OCI-LY3 (cell line): ENCODE data around the gene PIGL.

Source experiments
- H2AFZ ChIP-seq: fragments of 200-600, 300-600 bp; shearing (Covaris generic); 2 replicates; pipeline ENCODE4 v1.6.0; 2014; ENCODE audit warnings: antibody characterized with exemption, low read depth, low read length
- H3K27ac ChIP-seq: fragments of 200-600, 300-600 bp; sonication (generic); 2 replicates; pipeline ENCODE4 v1.5.1; 2014; ENCODE audit warnings: mild to moderate bottlenecking, low read length, moderate library complexity, mixed read lengths
- H3K27me3 ChIP-seq: fragments of 200-600, 300-600 bp; sonication (generic); 2 replicates; pipeline ENCODE4 v1.6.1; 2014; ENCODE audit warnings: low read depth, low read length, mixed read lengths
- H3K36me3 ChIP-seq: fragments of 200-600, 300-600 bp; sonication (generic); replicated peaks from 2 replicates; pipeline ENCODE3; 2014; ENCODE audit warnings: low read depth, low read length, mixed read lengths
- H3K4me1 ChIP-seq: fragments of 300-600, 200-600 bp; sonication (generic); 2 replicates; pipeline ENCODE4 v1.6.1; 2014; ENCODE audit warnings: low read length, mixed read lengths
- H3K4me2 ChIP-seq: fragments of 200-600, 300-600 bp; sonication (generic); 2 replicates; pipeline ENCODE4 v1.6.1; 2014; ENCODE audit warnings: low read length, mixed read lengths
- H3K4me3 ChIP-seq: fragments of 300-600, 200-600 bp; sonication (generic); 2 replicates; pipeline ENCODE4 v1.5.1; 2014; ENCODE audit warnings: antibody characterized with exemption, mild to moderate bottlenecking, low read length, moderate library complexity
- H3K79me2 ChIP-seq: fragments of 300-600, 200-600 bp; shearing (Covaris generic); 2 replicates; pipeline ENCODE4 v1.6.1; 2014; ENCODE audit warnings: mild to moderate bottlenecking, low read length, mixed read lengths
- H3K9ac ChIP-seq: fragments of 300-600, 200-600 bp; shearing (Covaris generic); 2 replicates; pipeline ENCODE4 v1.6.0; 2014; ENCODE audit warnings: mild to moderate bottlenecking, low read length, moderate library complexity
- H3K9me3 ChIP-seq: fragments of 200-600, 300-600 bp; shearing (Covaris generic); 2 replicates; pipeline ENCODE4 v1.6.1; 2014; ENCODE audit warnings: low read length, mixed read lengths; ENCODE audit not compliant: insufficient read depth
- H4K20me1 ChIP-seq: fragments of 200-600, 300-600 bp; sonication (generic); 2 replicates; pipeline ENCODE4 v1.6.1; 2016; ENCODE audit warnings: low read length, mixed read lengths; ENCODE audit not compliant: insufficient read depth
- EZH2phosphoT487 ChIP-seq: fragments of 200-600 bp; shearing (Covaris generic); IDR thresholded peaks from 2 replicates; pipeline ENCODE4 v1.6.1; 2018; ENCODE audit warnings: antibody characterized with exemption, mixed run types, low read depth
- TF ChIP-seq, protein P1 (sequence below): fragments of 200-600, 300-600 bp; sonication (generic); IDR thresholded peaks from 2 replicates; pipeline ENCODE4 v1.5.1; 2014; ENCODE audit warnings: antibody characterized with exemption, low read length, low read depth

Gene PIGL

DNA sequence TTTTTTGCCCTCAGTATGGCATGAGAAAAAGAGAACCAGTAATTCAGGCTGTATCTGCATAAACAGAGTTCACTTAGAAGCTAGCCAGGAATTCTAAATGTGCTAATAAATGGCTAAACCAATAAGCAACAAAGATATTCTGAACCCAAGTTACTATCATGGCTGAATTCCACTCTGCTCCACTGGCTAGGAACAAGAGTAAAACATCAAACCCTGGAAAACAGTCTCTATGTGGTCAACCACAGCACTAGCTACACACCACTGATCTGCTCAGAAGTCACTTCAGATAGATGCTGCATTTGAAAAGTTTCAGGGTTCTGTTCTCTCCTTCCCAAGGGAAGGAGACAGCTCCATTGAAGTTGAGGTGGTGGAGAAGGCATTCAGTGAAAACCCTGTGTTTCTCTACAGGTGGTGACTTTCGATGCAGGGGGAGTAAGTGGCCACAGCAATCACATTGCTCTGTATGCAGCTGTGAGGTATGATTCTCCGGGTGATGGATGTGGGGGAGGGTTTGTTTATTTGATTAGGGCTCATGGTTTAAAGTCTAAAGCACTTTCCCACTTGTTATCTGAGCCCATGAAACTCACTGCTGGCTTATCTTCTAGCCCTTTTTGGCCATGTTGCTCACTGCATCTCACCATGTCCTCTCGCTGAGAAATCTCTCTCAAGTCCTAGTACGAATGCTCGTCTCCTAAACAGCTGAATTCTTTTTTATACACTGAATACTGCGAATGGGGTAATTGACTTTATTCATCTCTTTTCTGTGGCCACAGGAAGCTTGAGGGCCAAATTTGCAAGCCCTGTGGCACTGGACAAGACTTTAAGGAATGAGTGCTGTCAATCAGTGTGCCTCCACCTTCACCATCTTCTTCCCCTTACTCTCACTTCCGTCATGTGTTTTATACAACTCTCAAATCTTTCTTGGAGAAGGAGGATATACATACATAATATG lies 96.4 kb downstream of the PIGL start:
- TF ChIP-seq, protein P1, sequence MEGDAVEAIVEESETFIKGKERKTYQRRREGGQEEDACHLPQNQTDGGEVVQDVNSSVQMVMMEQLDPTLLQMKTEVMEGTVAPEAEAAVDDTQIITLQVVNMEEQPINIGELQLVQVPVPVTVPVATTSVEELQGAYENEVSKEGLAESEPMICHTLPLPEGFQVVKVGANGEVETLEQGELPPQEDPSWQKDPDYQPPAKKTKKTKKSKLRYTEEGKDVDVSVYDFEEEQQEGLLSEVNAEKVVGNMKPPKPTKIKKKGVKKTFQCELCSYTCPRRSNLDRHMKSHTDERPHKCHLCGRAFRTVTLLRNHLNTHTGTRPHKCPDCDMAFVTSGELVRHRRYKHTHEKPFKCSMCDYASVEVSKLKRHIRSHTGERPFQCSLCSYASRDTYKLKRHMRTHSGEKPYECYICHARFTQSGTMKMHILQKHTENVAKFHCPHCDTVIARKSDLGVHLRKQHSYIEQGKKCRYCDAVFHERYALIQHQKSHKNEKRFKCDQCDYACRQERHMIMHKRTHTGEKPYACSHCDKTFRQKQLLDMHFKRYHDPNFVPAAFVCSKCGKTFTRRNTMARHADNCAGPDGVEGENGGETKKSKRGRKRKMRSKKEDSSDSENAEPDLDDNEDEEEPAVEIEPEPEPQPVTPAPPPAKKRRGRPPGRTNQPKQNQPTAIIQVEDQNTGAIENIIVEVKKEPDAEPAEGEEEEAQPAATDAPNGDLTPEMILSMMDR: no peak
- TF ChIP-seq EZH2phosphoT487: no peak
- no peaks in the 10 kb centered on the region for H3K27me3 ChIP-seq

DNA sequence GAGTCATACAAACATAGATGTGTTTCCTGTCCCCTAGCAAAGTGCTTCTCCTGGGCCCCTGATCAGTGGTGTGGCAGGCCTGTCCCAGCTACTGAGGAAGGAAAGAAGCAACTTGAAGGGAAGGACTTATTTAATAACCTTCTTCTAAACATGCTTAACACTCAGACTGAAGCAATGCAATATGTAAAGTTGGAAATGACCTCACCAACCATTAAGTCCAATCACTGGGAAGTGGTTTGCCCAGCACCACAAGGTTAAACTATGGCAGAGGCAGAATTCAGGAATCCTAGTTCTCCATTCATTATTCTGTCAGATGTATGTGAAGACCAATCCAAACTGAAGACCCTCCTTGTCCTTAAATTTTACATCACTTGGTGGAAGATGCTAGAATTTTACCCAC lies 97.2 kb downstream of the PIGL start:
- Histone ChIP-seq H3K27me3 (no peaks in the 10 kb centered on the region), H4K20me1 (no peaks in the 10 kb centered on the region), H3K27ac (no peak overlapping the region), H3K36me3 (no peaks in the 10 kb centered on the region), H3K4me2 (no peak overlapping the region), H3K4me1 (no peaks in the 10 kb centered on the region), H3K4me3 (no peak overlapping the region), H3K9me3 (no peaks in the 10 kb centered on the region), H3K9ac (no peak overlapping the region), H3K79me2 (no peaks in the 10 kb centered on the region), H2AFZ (no peak overlapping the region)
- TF ChIP-seq EZH2phosphoT487: no peak
- TF ChIP-seq, protein P1: no peak

More for the DNA sequence above, 96.4 kb downstream of the PIGL start:
- Histone ChIP-seq H4K20me1 (no peaks in the 10 kb centered on the region), H3K9me3 (no peaks in the 10 kb centered on the region), H3K27ac (no peak overlapping the region), H3K36me3 (no peaks in the 10 kb centered on the region), H2AFZ (no peak overlapping the region), H3K4me3 (no peak overlapping the region), H3K79me2 (no peaks in the 10 kb centered on the region), H3K4me1 (no peaks in the 10 kb centered on the region), H3K9ac (no peak overlapping the region), H3K4me2 (no peak overlapping the region)

DNA sequence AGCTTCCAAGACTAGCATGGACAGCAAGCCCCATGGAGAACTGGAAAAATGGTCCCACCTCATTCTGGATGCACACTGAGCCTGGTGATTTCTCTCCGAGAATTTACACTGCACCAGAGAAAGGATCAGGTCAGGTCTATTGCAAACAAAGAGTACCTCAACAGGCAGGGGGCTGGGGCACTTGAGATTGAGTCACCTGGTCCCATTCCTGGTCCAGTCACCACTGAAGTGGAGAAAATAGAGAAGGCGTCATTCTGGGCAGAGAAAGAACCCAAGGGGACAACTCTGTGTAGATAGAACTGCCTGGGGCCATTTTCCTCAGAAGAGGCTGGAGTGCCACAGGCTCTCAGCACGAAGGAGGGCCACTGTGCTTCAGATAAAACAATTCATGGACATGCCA lies 97.8 kb downstream of the PIGL start:
- Histone ChIP-seq H4K20me1 (no peaks in the 10 kb centered on the region), H3K4me1 (no peaks in the 10 kb centered on the region), H3K79me2 (no peaks in the 10 kb centered on the region), H3K9ac (no peak overlapping the region), H3K4me3 (no peak overlapping the region), H2AFZ (no peak overlapping the region), H3K27ac (no peak overlapping the region), H3K27me3 (no peaks in the 10 kb centered on the region), H3K9me3 (no peaks in the 10 kb centered on the region), H3K36me3 (no peaks in the 10 kb centered on the region), H3K4me2 (no peak overlapping the region)
- TF ChIP-seq, protein P1: no peak
- no peak for TF ChIP-seq EZH2phosphoT487

DNA sequence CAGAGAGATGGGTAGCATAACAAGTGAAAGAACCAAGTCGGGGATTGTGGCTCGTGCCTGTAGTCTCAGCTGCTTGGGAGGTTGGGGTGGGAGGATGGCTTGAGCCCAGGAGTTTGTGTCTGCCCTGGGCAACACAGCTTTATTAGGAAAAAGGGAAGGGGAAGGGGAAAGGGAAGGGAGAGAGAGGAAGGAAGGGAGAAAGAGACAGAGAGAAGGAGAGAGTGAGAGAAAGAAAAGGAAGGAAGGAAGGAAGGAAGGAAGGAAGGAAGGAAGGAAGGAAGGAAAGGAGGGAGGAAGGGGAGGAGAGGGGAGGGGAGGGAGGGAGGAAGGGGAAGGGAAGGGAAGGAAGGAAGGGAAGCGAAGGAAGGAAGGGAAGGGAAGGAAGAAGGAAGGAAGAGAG lies 103.0 kb downstream of the PIGL start:
- H2AFZ ChIP-seq: no peak overlapping the region
- H3K9ac ChIP-seq: no peak overlapping the region
- no peaks in the 10 kb centered on the region for H3K36me3 ChIP-seq
- H3K4me3 ChIP-seq: no peak overlapping the region
- no peaks in the 10 kb centered on the region for H3K79me2 ChIP-seq
- no peaks in the 10 kb centered on the region for H3K27me3 ChIP-seq
- H3K9me3 ChIP-seq: no peaks in the 10 kb centered on the region
- no peaks in the 10 kb centered on the region for H4K20me1 ChIP-seq
- no peak overlapping the region for H3K27ac ChIP-seq
- no peak overlapping the region for H3K4me2 ChIP-seq
- no peaks in the 10 kb centered on the region for H3K4me1 ChIP-seq
- TF ChIP-seq, protein P1: no peak
- TF ChIP-seq EZH2phosphoT487: no peak
